Measurements from ENCODE around the gene CD99.

- TF ChIP-seq, protein P1, sequence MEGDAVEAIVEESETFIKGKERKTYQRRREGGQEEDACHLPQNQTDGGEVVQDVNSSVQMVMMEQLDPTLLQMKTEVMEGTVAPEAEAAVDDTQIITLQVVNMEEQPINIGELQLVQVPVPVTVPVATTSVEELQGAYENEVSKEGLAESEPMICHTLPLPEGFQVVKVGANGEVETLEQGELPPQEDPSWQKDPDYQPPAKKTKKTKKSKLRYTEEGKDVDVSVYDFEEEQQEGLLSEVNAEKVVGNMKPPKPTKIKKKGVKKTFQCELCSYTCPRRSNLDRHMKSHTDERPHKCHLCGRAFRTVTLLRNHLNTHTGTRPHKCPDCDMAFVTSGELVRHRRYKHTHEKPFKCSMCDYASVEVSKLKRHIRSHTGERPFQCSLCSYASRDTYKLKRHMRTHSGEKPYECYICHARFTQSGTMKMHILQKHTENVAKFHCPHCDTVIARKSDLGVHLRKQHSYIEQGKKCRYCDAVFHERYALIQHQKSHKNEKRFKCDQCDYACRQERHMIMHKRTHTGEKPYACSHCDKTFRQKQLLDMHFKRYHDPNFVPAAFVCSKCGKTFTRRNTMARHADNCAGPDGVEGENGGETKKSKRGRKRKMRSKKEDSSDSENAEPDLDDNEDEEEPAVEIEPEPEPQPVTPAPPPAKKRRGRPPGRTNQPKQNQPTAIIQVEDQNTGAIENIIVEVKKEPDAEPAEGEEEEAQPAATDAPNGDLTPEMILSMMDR (IDR thresholded peaks at IDR 0.05) = no peak
- TF ChIP-seq EZH2 (IDR thresholded peaks at IDR 0.05; ENCODE audit: borderline replicate concordance, insufficient read depth, low read depth, low read length, poor library complexity, severe bottlenecking) = no peak
These were observed 24.0 kb downstream of the CD99 start for GRCh38 chrX:2715066-2715600.

Data from B cell (primary cell).